Measurements from ENCODE around the gene EHHADH.

Gene EHHADH

DNA sequence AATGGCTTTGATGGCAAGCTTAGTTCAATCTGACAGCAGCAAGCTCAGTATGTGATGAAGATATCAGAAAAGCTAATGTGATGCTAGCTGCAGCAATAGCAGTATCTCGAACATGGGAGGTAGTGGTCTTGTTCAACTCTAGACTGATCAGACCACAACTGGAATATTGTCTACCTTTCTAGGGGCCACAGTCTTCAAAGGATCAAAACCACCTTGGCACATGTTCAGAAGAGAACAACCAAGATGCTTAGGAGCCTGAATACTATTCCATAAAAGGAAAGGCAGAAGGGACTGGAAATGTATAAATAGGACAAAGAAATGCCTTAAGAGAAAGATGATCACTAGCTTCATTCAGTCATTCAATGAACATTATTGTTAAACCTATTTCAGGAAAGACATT lies 103.3 kb downstream of the EHHADH start:
- DNase-seq (ENCODE audit: low read depth in 2 of 2, low spot score in 1 of 2), result no peak

DNA sequence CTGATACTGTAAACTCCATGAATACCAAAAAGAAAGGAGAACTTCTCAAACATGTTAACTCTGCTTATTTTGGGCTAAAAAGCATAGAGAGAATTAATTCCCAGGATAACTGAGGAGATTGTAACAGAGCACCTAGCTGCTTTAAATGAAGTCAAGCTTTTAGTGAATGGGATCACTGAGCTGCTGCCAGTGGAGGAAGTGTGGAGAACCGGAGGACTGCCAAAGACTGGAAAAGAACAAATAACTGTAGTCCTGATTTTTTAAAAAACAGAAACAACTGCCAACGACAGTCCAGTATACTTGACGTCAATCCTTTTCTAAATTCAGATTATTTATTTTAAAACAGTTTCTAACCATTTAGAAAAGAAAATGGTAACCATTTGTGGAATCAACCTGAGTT lies 104.3 kb downstream of the EHHADH start:
- DNase-seq (ENCODE audit: low read depth in 2 of 2, low spot score in 1 of 2), result no peak

DNA sequence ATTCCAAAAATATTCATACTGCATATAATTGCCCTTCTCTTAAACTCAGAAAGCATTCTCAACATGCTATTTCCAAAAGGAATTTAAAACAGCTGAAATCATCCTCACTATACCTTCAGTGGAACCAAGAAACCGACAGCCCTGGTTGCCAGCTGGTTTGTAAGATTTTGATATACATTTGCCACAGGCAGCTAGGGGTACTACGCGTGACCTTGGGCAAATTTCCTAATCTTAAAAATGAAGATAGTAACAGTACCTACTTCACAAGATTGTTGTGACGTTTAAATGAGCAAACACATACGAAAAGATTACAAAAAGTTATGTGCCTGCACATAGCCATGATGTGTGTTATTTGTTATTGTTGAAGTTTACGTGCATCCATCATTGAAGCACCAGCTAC lies 108.3 kb downstream of the EHHADH start:
- no peak for DNase-seq (ENCODE audit: low read depth in 2 of 2, low spot score in 1 of 2)

DNA sequence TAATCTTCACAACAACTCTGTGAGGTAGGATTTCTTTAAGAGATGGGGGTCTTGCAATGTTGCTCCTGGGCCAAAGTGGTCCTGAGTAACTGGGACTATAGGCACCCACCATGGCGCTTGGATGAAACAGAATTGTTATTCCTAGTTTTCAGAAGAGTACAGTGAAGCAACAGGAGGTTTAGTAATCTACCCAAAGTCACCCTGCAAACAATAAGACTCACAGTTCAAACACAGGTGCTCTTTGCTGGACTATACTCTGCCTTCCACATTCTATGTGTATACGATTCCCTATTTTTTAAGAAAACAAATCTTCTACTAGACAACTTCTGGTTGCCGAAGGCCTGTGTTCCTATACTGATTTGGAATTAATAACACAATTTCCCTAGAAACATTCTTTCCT lies 109.1 kb downstream of the EHHADH start:
- no peak for DNase-seq (ENCODE audit: low read depth in 2 of 2, low spot score in 1 of 2)

Data from stimulated activated CD8-positive, alpha-beta memory T cell treated with anti-CD3 and anti-CD28 coated beads, Interleukin-4, amount 100 ng/mL, for 1 hour (primary cell).